ENCODE measurements around the gene NRXN3. TPM values are rescaled to one million over a fixed set of nuclear protein-coding genes. Genes with fewer than 3 reads are reported as not detected.

The NRXN3 gene
- polyA plus RNA-seq, 1 experiment: 7.0 TPM

GRCh38 chr14:78581229-78581628 is 411.1 kb downstream of the NRXN3 start:
- Histone ChIP-seq H3K27me3 (ENCODE audit: control insufficient read depth, insufficient read depth, low read length) (no peaks in the 10 kb centered on the region), H3K4me3 (ENCODE audit: low read depth, low read length) (no peak overlapping the region), H3K36me3 (ENCODE audit: control insufficient read depth, insufficient read depth, low read length) (no peaks in the 10 kb centered on the region)
- ChIA-PET POLR2A (no interaction called here), CTCF (interaction anchor here (1.3 to 12.1 kb wide), 3 partner anchors 10 to 17 kb away, joined by 4 to 60 read pairs (median 17); no protein-coding TSS in a partner anchor)
- no peak for TF ChIP-seq CTCF (IDR thresholded peaks at IDR 0.05; ENCODE audit: insufficient read depth, low read depth, low read length)
- no peak for DNase-seq (ENCODE audit: low read depth)

GRCh38 chr14:78586681-78587080 is 416.5 kb downstream of the NRXN3 start:
- no peaks in the 10 kb centered on the region for H3K27me3 ChIP-seq (ENCODE audit: control insufficient read depth, insufficient read depth, low read length)
- no peak for TF ChIP-seq CTCF (IDR thresholded peaks at IDR 0.05; ENCODE audit: insufficient read depth, low read depth, low read length)
- no peaks in the 10 kb centered on the region for H3K36me3 ChIP-seq (ENCODE audit: control insufficient read depth, insufficient read depth, low read length)
- ChIA-PET CTCF (interaction anchor here (4.1 to 12.1 kb wide), 2 partner anchors 10 to 20 kb away, joined by 35 to 60 read pairs; no protein-coding TSS in a partner anchor), POLR2A (no interaction called here)
- no peak overlapping the region for H3K4me3 ChIP-seq (ENCODE audit: low read depth, low read length)
- no peak for DNase-seq (ENCODE audit: low read depth)

- Histone ChIP-seq H3K27me3 (ENCODE audit: control insufficient read depth, insufficient read depth, low read length) (no peaks in the 10 kb centered on the region), H3K36me3 (ENCODE audit: control insufficient read depth, insufficient read depth, low read length) (no peaks in the 10 kb centered on the region), H3K4me3 (ENCODE audit: low read depth, low read length) (no peak overlapping the region)
- POLR2A ChIA-PET: no interaction called here
- CTCF ChIA-PET: interaction anchor here (1.0 to 1.2 kb wide), 2 partner anchors 9 to 10 kb away, joined by 4 to 5 read pairs; no protein-coding TSS in a partner anchor
- no peak for TF ChIP-seq CTCF (IDR thresholded peaks at IDR 0.05; ENCODE audit: insufficient read depth, low read depth, low read length)
- no peak for DNase-seq (ENCODE audit: low read depth)
Measured at GRCh38 chr14:78588906-78589305, 418.7 kb downstream of the NRXN3 start.

GRCh38 chr14:78592616-78593219 is 422.5 kb downstream of the NRXN3 start:
- Histone ChIP-seq H3K4me3 (ENCODE audit: low read depth, low read length) (no peak overlapping the region), H3K27me3 (ENCODE audit: control insufficient read depth, insufficient read depth, low read length) (peaks cover 1% of the 10 kb centered on the region; the same call in 1 of the 2 replicates), H3K36me3 (ENCODE audit: control insufficient read depth, insufficient read depth, low read length) (no peaks in the 10 kb centered on the region)
- ChIA-PET POLR2A (no interaction called here), CTCF (no interaction called here)
- no peak for DNase-seq (ENCODE audit: low read depth)
- no peak for TF ChIP-seq CTCF (IDR thresholded peaks at IDR 0.05; ENCODE audit: insufficient read depth, low read depth, low read length)

GRCh38 chr14:78593949-78594348 is 423.8 kb downstream of the NRXN3 start:
- no peaks in the 10 kb centered on the region for H3K36me3 ChIP-seq (ENCODE audit: control insufficient read depth, insufficient read depth, low read length)
- no peak overlapping the region for H3K4me3 ChIP-seq (ENCODE audit: low read depth, low read length)
- ChIA-PET CTCF (interaction anchor here (0.7 to 6.3 kb wide), 3 partner anchors 9 to 29 kb away, joined by 3 to 35 read pairs (median 4); no protein-coding TSS in a partner anchor), POLR2A (no interaction called here)
- no peak for TF ChIP-seq CTCF (IDR thresholded peaks at IDR 0.05; ENCODE audit: insufficient read depth, low read depth, low read length)
- peaks cover 1% of the 10 kb centered on the region; the same call in 1 of the 2 replicates for H3K27me3 ChIP-seq (ENCODE audit: control insufficient read depth, insufficient read depth, low read length)
- no peak for DNase-seq (ENCODE audit: low read depth)

Data from BJ (cell line).